Activated CD4-positive, alpha-beta T cell treated with anti-CD3 and anti-CD28 coated beads for 48 hours (primary cell): ENCODE data around the gene MTF1.
"Not testable (repeated sequence)": the region's sequence is repeated elsewhere in the genome, so short reads cannot be mapped to it uniquely, and the experiment has no call there.

Source experiments
- DNase-seq: peaks from one replicate; pipeline ENCODE4 v3.0.0-alpha.2; 2020

MTF1 gene

GRCh38 chr1:37782491-37782890, 76.9 kb downstream of the MTF1 start:
- no peak for DNase-seq

GRCh38 chr1:37778654-37779053, 80.7 kb downstream of the MTF1 start:
- DNase-seq: no peak

DNA sequence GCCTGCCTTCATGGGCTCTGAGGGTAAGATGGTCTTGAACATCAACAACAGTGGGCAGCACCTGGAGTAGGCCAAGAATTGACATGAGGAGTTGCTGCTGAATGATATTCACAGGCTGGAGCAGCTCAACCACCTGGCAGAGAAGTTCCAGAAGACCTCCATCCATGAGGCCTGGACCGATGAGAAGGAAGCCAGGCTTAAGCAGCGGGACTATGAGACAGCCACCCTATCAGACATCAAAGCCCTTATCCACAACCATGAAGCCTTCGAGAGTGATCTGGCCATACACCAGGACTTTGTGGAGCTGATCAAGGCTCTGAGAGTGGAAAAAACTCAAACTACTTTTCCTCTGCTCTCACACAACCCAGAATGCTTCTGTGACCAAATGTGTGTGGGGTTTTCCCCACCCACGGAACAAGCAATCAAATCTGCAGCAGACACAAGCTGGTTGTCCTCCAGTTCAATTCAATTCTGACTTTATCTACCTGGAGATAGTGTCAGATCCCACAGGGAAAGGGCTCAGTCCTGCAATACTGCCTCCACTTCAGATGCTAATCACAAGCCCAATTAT, 82.4 kb downstream of the MTF1 start:
- peak; percentile 54 for DNase-seq

GRCh38 chr1:37771440-37771839, 88.0 kb downstream of the MTF1 start:
- not testable (repeated sequence) for DNase-seq

DNA sequence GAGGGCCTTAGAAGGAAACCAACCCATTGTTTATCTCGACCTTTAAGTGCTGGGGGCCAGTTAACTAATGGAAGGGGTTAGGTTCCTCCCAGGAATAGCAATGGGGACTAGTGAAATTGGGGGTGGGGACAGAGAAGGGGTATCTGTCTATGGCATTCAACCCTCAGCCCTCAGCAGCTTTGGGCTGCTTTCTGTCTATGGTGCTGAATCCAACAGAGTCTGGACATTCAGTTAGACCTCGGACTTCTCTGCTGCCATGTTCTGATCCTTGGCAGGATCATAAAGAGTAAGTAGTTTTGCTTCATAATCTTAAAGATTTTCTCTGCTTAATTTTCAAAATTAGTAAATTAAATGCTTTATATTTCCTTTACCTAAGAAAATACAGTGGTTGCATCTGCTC, 91.9 kb downstream of the MTF1 start:
- DNase-seq: no peak

DNA sequence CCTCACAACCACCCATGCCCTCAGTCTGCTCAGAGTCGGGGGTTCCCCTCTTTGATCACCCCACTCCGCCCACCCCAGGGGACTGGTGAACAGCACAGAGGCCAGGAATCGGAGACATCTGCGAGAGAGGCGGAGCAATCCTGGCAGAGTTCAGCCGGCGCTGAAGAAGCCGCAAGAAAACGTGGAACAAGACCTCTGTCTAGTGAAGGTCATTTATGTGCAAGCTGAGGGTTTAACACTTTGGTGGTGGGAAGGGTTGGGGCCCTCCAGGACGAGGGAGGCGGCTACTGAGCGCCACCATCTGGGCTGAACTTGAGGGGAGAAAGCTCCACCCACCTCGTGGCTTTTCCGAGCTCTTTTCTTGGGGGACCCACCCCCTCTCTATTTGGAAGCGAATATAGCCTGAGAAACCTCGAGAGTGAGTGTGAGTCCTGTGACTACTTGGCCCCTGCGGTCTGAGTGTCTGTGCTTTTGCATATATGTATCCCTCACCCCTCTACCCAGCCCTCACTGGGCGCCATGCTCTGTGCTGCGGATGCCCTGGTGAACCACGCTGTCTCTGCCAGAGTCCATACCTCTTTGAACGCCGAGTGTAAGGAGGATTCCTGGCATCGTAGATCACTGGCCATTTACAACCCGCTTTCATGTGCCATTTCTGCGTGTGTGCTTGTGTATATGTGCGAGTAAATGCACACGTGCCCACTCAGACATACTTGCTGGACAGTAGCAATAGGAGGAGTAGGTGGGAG, 93.3 kb downstream of the MTF1 start:
- DNase-seq: peak; percentile 59

DNA sequence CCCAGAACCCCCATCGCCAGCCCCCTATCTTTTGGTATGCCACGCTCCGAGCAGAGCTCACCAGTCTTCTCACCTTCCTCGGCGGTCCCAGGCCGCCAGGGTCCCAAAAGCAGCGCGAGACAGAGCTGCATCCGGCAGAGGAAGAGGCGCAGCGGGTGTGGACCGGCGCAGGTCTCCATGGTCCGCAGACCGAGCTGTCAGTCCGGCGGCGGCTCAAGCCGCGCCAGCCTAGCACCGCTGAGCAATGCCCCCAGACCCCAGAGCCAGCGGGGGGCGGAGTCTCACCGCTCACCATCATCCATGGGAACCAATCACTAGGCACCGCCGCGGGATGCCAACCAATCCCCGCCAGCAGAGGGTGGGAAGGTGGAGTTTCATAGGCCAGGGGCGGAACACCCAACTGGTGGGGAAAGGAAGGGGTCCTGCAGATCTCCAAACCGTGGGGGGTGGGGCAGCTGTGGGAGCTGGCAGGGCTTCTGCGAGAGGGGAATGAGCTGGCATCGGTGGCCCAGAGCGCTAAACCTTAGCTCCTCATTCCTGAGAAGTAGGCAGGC, 94.4 kb downstream of the MTF1 start, which contains the start of gene EPHA10:
EPHA10 (minus strand) TSS at position 233 of the 554 bp plus-strand sequence; CDS start at position 179, 54 bp downstream.
- no peak for DNase-seq

DNA sequence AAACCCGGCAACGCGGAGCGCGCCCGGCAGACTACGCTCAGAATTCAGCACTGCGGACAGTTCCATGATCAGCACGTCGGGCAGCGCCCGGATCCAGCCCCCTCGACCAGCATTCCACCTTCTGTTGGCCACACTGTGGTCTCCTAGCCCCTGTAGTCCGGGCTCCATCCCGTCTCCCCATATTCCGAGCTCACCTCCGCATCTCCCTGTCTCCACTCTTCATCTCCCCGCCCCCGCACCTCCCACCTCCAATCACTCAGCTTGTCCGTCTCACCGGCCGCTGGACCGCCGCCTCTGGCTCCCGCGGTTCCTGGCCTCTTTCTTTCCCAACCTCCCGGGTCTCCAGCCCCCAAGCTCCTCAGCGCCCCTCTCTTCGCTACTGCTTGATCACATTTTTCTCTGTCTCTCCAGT, 95.0 kb downstream of the MTF1 start:
- DNase-seq: peak; percentile 76

DNA sequence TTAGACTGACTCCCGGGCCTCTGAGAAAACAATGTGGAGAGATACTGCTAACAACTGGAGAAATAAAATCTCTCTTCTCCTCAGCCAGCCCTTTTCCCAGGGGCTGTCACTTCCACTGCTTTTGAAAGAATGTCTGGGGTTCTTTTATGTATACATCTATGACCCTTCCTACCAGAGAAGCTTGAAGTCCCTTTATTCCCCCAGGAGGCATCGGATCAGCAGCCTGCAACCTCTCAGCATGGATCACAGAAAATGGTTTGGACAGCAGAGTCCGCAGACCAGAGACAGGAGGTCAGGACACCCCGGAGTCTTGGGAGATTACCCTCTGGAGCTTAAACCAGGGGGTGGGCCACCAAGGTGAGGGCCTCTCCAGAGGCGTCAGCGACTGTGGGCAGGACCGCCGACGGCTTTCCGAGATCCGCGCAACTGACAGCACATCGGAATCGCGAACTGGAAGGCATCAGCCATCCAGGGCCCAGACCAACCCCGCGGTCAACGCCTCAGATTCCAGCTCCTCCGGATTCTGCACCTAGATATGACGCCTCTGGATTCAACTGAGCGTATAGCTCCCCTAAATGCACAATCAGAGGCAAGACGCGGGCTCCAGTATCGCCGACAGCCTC, 95.5 kb downstream of the MTF1 start:
- no peak for DNase-seq

DNA sequence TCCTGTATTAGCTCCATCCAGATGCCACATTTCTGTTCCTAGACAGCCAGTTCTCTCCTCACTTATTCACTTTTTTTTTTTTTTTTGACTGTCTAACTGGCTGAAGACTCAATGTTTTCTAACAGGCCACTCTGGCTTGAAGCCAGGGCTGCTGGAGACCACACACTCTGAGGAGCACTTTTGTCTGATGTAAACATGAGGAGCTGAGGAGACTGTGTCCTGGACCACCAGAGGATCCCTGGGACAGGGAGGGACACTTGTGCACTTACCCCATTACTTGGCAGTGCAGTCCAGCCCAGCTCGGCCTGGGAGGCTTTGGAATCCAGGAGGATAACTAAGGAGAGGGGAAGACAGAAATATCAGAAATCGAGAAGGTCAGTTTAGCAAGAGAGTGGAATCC, 96.9 kb downstream of the MTF1 start:
- no peak for DNase-seq

- DNase-seq: no peak
Measured at GRCh38 chr1:37761416-37762095, 97.8 kb downstream of the MTF1 start.
